NCI-H2029 (cell line): ENCODE measurements around the gene UBASH3A.

Source experiments
- DNase-seq: peaks from one replicate; lab custom pipeline; 2025; lab: John Stamatoyannopoulos, UW

UBASH3A gene

DNA sequence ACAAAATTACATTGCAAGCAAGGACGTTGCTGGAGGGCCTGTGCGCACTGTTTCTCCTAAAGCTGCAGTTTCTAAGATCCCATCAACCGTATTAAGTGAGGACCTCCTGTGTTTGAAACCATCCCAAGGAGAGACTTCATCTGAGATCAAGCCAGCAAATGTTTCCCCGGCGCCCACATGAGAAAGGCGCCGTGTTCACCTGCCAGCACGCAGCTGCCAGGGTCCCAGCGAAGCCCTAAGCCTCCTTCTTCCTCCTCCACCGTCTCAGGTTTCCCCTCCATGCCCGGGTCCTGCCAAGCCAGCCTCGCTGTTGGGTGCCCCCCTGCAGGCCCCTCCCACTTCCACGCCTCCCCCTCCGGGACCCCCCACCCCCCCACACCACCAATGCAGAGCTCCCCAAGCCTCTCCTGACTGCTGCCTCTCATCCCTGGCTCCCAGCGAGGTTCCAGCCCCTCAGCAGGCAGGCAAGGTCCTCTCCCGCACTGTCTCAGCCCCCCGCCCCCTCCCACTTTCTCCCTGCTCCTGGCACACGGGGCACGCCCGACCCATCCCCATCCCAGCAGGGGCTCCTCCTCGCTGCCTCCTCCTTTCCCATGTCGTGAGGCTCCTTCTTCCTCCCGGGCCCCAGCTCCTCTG, 28.7 kb upstream of the UBASH3A start:
- DNase-seq = no peak

DNA sequence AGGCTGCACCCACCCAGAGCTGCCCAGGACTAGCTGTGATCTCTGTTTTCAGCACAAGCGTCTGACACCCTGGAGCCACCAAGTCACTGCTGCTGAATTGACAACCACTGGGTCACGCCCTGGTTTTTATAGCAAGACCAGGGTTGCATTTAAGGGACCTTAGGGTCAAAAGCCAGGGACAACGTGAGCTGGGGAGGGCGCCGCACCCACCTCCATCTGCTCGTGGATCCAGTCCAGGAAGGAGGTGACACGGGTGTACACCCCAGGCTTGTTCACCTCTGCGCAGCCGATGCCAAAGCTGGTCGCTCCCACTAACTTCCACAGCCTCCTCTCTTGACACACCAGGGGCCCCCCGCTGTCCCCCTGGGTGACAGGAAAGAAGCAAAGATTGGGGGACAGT, 28.2 kb upstream of the UBASH3A start:
- DNase-seq = no peak

DNA sequence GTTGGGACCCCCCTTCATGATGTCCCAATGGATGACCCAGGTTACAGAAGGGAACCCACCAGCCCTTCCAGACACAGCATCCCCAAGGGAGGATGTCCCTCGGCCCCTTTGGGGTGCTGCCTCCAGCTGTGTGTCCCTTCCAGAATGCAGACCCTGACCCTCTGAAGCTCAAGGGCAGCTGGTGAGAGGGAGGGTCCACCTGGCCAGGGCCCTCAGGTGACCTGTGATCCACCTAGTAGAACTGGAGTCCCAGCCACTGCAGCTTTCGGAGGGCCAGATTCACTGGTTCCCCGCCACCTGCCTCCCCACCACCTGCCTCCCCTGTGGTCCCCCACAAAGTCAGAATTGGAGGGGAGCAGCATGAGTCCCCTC, 27.8 kb upstream of the UBASH3A start:
- no peak for DNase-seq

DNA sequence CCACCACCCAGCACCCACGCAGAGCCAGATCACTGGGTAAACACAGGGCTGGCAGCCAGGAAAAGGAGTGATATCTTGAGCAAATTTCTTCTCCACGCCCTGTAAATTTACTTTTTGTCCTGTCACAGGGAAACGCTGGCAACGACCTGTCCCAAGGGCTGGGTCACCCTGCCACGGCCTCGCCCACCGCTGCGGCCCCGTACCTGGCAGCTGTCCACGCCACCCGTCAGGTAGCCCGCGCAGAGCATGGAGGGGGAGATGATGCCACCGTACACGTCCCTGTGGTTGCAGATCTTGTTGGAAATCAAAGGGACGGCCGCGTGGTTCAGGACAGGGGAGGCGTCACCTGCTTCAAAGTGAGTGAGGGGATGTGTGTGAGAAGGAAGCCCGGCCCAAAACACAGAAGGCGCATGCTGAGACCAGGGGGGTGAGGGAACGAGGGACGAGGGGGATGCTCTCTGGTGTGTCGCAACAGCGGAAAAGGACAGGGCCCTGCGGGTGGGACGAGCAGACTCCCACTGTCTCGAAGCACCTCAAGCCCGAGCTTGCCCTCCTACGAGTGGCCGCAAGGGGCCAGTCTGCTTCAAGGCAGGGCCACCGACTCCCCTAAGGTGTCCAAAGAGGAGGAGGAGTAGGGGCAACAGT, 27.2 kb upstream of the UBASH3A start:
- DNase-seq = no peak

DNA sequence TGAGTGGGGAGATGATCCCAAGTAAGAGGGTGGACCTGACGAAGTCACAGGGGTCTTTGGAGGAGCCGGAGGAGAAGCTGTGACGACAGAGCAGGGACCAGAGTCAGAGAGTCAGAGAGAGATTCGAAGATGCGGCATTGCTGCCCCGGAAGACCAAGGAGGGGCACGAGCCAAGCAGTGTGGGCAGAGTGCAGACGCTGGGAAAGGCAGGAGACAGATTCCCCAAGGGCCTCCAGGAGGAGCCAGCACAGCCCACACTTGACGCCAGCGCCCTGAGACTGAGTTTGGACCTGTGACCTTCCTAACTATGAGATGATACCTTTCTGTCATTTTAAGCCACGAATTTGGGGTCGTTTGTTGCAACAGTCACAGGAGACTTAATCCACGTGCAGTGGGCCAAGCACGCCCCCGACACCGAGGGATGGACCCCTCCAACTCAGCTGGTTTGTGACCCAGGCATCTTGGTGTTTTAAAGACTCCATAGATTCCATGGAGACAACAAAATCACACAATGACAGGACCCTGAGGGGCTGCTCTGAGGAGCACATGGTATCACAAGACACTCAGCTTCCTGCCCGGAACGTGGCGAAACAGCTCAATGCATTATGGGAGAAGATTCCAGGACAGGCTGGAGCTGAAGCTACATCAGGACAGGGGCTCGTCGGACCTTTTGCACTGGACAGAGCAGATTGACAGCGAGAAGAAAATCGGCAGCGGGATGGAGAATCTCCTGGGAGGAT, 26.3 kb upstream of the UBASH3A start:
- no peak for DNase-seq

DNA sequence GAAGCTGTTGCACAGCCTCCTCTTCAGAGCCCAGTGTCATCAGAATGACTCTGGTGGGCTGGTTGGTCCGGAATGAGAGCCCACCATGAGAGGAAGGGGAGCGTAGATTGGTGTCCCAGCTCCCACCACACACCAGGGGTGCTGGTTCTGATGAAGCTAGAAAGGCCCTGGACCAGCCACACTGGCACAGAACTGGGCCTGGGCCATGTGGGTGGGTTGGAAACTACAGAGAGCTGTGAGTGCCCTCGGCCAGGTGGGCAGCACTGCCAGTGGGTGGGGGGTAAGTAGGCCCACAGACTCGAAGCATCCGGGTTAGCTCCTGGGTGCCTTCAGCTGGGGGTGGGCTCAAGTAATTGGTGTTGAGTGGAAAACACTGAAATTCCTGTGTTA, 25.8 kb upstream of the UBASH3A start:
- DNase-seq = no peak

DNA sequence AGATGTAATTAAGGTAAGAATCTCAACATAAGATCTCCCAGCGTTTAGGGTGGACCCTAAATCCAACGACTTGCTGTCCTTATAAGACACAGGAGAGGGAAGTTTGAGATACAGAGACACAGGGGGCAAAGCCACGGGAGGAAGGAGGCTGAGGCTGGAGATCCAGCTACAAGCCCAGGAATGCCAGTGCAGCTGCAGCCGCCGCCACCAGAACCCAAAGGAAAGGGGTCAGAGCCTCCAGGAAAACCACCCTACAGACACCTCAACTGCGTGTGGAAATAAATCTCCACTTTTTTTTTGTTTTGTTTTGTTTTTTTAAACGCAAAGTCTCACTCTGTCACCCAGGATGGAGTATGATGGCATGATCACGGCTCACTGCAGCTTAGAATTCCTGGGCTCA, 25.3 kb upstream of the UBASH3A start:
- no peak for DNase-seq

DNA sequence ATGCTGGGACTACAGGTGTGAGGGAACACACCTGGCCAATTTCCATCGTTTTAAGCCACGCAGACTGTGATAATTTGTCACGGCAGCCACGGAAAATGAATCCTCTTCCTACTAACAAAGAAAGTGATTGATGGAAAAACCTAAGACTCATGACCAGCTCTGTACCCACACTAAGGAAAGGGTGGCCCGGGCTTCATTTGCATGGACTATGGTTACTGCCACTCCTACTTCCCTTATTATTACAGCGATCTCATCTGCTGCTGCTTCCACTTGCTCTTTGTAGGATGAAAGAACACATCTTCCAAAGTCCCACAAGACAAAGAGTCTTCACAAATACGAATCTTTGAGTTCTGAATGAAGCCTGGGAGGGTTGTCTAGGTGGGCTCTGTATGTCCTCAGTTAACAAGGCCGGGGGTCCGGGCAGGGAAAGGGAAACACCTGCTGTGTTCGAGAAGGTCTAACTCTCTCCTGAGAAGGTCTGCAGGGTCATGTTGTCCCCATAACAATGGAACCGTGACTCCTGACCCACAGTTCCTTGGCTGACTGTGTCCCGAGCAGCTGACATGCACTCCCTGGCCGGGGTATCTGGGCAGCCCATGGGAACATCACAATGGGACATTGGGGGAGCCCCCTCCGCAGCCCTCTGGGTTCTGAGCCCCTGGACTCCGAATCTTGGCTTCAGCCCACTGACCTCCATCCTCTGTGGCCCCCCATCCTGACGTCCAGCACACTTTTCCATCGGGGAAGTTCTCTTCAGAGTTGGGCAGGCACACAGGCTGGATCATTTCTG, 24.1 kb upstream of the UBASH3A start:
- DNase-seq = no peak

DNA sequence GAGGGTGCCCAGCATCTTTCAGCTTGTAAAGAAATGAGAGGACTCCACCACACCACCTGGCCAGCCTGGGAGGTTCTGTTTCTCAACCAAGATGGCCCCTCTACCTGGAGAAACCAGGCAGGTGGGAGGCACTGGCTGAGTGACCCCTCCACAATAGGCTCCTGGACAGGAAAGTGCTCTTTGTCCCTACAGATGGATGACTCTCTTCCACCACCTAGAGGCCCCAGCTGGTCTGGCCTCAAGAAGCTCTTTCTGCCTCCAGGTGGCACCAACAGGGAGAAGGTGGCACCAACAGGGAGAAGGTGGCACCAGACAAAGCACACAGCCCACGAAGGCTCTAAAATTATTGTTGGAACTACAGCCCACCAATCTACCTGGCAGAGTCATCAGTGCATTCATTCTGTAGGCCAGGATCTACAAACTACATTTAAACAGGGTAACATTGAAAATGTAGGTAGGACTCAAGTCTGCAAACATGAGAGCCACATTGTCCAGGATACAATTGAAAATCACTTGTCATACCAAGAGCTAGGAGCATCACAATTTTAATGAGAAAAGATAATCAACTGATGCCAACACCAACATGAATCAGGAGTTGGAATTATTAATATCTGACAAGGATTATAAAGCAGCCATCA, 22.2 kb upstream of the UBASH3A start:
- peak; percentile 67 for DNase-seq

DNA sequence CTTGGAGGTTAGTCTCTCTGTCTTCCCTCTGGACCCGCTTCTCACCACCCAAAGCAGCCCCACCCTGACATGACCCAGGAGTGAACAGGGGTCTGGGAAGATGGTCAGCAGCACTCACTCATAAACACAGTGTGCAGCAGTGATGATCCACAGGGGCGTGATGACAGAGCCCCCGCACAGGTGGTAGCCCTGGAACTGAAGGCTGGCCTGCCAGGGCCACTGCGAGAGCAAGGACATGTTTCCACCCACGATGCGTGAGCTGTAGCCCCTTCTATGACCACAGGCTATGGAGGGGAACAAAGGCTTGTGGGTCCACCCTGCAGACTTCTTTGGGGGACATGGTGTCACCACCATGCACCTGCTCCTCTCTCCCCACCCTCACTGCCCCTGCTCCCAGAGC, 20.8 kb upstream of the UBASH3A start:
- DNase-seq = no peak

DNA sequence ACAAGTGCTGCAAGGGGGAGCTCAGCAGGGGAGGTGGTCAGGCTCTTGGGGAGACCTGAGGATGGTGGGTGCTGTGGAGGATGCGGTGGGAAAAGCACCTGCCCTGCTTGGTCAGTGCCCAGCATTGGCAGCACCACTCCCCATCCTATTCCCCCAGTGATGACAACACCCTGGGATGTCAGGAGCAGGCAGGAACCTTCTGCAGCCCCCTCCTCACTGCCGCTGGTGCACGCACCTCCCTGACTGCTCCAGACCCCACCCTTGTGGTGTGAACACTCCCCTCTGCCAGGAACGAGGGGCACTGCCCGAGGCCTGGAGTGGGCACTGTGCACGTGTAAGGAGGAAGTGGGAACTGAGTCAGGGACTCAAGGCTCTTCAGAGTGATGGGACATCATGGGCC, 20.4 kb upstream of the UBASH3A start:
- DNase-seq = no peak

DNA sequence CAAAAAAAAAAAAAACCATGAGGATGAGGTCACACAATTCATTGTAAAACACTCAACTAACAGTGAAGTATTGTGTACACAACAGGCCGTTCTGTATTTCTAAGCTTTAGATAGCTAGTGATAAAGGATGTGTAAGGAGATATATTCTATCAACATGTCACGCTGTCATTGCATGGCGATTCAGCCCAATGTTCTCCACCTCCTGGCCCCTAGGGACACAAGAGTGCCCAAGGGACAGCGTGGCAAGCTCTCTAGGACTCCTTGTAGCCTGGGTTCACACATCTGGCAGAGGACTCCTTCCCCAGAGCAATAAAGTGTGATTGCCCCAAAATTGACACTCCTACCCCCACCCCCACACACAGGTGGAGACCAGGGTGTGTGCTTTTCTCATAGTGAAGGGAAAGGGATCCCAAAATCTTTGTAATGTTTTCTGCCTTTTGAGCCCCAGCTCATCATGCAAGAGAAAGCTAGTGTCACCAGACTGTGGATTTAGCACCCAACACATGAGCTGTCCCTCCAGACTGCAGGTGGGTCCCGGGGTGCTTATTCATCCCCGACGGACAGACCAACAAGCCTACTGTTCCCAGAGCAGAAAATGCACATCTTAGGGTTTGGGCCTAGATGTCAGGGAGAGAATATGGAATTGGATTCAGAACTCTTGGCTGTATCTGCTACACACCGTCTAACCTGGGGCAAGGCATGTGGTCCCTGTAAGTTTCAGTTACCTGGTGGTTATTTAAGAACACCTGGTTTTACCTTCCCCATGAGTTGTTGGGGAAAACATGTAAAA, 19.4 kb upstream of the UBASH3A start:
- peak; percentile 91 for DNase-seq

DNA sequence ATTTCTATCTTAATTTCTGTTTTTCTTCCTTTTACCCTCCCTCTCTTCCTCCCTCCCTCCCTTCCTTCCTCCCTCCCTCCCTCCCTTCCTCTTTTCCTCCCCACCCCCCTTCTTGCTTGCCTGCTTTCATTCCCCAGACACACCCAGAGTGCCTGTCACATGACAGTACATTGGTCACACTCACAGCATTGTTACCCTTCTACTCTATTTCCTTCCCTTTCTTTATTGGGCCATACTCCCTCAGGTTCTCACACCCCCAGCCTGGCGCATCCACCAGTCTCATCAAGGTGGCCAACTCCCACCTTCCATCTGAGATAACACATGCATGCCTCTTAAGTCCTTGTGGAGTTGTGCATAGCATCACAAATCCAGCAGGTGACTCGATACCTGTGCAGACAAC, 18.7 kb upstream of the UBASH3A start:
- DNase-seq = no peak

DNA sequence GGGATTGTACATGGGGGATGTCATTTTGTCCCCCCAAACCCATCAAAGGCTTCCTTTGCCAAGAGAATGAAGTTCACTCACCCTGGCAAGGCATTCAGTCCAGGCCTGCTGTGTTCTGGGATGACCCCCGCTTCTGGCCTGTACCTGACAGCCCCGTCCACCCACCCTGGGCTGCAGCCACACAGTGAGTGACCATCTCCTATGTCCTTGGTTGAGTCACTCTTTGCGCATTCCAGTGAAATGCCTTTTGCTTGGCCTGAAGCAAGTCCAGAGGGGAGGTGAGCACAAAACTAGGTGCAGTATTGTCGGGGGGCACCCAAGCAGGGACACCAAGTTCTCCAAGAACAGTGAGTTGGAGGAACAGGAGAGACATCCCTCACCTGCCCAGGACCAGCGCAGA, 18.1 kb upstream of the UBASH3A start:
- DNase-seq = no peak

DNA sequence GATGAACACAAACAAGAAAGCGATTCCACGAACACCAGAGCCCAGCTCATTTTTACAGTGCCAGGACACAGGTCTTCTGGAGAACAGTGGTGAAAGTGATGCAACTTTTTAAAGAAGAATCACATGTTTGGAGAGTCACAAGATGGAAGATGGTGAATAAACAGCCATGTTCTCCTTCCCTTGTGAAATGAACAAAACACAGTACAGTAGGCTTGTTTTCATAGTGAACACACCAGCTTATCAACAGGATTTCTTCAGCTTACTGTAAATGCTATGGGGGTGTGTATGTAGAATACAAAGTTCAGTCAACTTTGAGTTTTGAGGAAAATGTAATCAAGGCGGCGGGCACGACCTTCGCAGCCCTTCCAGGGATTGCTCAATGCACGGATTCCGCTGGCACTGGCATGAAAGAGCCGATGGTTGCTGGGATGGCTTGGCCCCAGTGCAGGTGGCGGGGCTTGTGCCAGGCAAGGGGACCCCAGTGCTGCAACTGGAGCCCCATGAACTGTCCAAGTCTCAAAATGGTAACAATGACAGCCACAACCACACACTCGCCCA, 17.6 kb upstream of the UBASH3A start:
- DNase-seq = no peak

DNA sequence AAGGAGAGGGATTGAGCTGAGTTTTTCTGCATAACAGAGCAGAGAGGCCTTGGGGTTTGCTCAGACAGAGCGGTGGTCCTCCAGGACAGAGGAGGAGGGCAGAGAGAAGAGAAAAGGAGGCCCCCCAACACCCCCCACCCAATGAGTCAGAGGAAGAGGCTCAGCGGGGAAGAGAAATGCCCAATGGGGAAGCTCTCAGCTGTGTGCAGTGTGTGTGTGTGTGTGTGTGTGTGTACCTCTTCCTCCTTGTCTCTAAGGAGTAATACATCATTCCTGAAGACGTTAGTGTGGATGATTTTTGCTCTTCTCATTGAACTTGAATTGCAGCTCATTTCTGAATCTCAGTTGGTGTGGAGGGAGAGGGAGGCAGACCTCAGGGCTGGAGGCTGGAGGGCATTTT, 16.5 kb upstream of the UBASH3A start:
- no peak for DNase-seq

DNA sequence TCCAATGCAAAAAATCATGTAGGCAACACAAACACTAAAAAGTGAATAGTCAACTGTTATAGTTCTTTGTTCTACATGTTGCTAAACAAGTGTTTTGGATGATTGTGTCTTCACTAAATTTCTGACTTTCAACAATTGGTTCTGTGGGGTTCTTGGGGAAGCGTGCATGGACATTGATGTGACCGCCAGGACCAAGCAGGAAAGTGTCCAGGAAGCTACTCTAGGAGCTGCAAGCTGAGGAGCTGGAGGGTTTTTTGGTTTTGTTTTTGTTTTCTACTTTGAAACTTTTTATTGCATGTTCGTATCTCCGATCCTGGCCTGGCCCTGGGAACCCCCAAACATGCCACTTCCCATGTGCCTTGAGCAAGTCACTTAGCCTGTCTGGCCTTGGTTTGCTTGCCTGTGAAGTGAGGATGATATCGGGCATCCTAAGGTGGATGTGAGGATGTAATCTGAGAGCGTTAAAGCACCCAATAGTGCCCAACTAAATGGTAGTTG, 15.8 kb upstream of the UBASH3A start:
- no peak for DNase-seq

DNA sequence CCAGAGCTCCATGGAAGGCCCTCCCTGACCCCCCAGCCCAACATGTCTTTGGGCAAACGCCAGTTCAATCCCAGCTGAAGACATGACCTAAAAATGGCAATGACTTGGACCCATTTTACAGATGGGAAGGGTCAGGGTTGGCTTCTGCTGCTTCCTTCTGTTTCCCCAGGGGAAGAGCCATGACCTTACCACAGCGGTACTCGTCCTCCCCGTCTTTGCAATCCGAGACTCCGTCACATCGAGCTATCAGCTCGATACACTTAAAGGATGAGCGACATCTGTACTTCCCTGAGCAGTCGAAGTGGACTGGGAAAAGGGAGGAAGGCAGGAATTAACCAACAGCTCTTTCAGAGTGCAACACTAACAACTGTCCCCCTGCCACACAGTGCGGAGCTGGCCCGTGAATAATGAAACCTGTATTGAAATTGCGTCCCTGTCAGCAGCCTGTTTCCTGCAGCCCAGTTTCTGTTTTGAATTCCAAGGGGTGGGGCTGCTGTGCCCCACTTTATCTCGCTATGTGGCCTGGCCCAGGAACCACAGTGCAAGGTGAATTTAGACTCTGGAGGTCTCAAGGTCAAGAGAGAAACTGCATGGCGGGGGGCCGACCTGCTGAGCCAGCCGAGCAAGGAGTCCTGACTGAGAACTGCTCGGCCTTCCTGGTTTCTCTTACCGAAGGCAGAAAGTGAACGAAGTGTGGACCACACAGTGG, 14.8 kb upstream of the UBASH3A start:
- no peak for DNase-seq

DNA sequence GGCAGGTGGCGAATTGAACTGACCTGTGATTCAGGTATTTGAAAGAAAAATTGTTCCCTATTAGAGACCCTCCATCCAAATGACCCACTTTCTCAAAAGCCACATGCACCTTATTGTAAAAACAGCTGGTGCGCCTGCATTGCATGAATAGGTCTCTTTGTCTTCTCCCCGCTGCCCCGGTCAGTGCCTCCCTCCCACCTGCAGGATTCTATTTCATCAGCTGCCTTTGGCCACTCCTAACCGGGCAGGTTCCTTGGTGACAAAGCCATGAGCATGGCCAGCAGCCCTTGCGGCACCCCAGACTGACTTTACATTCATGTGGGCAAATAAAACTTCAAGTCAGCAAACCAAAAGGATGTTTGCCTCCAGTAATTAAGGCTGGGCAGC, 14.3 kb upstream of the UBASH3A start:
- DNase-seq = peak; percentile 50

DNA sequence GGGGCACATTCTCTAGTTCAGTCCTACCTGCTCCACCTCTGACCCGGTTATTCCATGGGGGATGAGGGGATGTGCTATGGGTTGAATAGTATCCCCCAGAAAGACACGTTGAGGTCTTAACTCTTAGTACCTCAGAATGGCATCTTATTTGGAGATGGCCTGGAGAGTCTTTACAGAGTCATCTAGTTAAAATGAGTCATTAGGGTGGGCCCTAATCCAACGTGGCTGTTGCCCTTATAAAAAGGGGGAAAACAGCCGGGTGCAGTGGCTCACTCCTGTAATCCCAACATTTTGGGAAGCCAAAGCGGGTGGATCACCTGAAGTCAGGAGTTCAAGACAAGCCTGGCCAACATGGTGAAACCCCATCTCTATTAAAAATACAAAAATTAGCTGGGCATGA, 13.5 kb upstream of the UBASH3A start:
- DNase-seq = no peak
